ENCODE data around the gene PEX6. TPM values are rescaled to one million over a fixed set of nuclear protein-coding genes. Genes with fewer than 3 reads are reported as not detected.
A peak's percentile ranks its signal among the peaks of the same experiment; 100 is the strongest.

PEX6 gene
- total and polyA plus RNA-seq, 2 experiments from 2014 or later, result 6.5 to 25.1 TPM

DNA sequence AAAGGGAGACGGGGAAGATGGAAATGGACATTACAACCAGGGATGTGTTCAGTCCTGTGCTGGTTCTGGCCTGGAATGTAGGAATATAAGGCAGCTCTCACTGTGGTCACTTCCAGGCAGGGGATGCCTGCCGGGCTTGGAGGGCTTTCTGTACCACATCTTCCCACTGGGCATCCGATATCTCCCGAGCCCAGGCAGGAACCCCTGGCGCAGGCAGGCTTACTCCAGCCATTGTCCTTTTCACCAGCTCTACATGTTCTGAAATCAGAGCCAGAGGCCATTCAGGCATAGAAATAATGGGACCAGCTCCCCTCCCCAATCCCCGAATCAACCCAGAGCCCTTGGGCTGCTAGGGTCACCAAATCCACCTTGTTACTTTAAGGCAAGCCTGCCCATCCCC is 33.4 kb upstream of the PEX6 start:
- Histone ChIP-seq H3F3A (replicated peaks; ENCODE audit: low read depth) (0 out of 2 replicates have a peak, but pooled peaks cover 21% of the 10 kb centered on the region), H3K79me2 (replicated peaks; ENCODE audit: insufficient read depth) (peaks cover 45% of the 10 kb centered on the region), H3K4me3 (peak overlapping the region; percentile 82), H3K4me1 (ENCODE audit: insufficient read depth) (peaks cover 16% of the 10 kb centered on the region), H3K4me2 (peak overlapping the region; percentile 99), H4K20me1 (replicated peaks; ENCODE audit: insufficient read depth) (peaks cover 19% of the 10 kb centered on the region), H3K36me3 (ENCODE audit: insufficient read depth) (peaks cover 12% of the 10 kb centered on the region; the same call in 1 of the 2 replicates), H3K27me3 (ENCODE audit: insufficient read depth) (no peaks in the 10 kb centered on the region), H3K27ac (ENCODE audit: low read depth) (no peak overlapping the region), H2AFZ (no peak overlapping the region), H3K9me2 (ENCODE audit: insufficient read depth) (no peaks in the 10 kb centered on the region)
- Mint-ChIP-seq H3K36me3 (ENCODE audit: low read depth) (peaks cover 67% of the 10 kb centered on the region), H3K27ac (no peak overlapping the region), H3K27me3 (ENCODE audit: insufficient read depth, low read depth, poor library complexity) (peaks cover 22% of the 10 kb centered on the region), H3K4me1 (peaks cover 30% of the 10 kb centered on the region), H3K9me3 (no peaks in the 10 kb centered on the region), H3K4me3 (peak overlapping the region; percentile 92)
- ATAC-seq (no peak), DNase-seq (ENCODE audit: low spot score) (no peak)
- no peak for TF ChIP-seq JUNB (IDR thresholded peaks at IDR 0.05; ENCODE audit: unreplicated experiment)

DNA sequence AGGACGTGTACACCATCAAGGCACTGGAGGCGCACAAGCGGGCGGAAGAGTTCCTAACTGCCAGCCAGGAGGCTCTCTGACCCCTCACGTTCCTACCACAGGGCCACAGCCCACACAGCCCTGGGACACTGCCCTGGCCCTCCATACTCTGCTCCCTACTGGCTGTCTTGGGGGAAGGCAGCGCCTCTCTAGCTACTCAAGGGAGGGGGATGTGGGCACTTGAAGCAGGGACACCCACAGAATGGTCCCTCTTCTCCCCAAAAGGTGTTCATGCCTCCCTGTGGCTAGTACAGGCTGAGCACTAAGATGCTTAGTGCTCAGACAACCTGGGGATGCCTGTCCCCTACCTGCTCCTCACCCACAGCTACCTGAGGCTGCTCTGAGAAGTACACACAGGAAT is 32.2 kb upstream of the PEX6 start:
- Histone ChIP-seq H3K27ac (ENCODE audit: low read depth) (no peak overlapping the region; the same call in 1 of the 2 replicates), H3K27me3 (ENCODE audit: insufficient read depth) (no peaks in the 10 kb centered on the region), H3K4me1 (ENCODE audit: insufficient read depth) (peaks cover 16% of the 10 kb centered on the region), H3K79me2 (replicated peaks; ENCODE audit: insufficient read depth) (peaks cover 37% of the 10 kb centered on the region), H3K4me2 (no peak overlapping the region), H2AFZ (no peak overlapping the region), H3K4me3 (no peak overlapping the region), H3F3A (replicated peaks; ENCODE audit: low read depth) (0 out of 2 replicates have a peak, but pooled peaks cover 21% of the 10 kb centered on the region), H3K36me3 (ENCODE audit: insufficient read depth) (peaks cover 13% of the 10 kb centered on the region; the same call in 1 of the 2 replicates), H4K20me1 (replicated peaks; ENCODE audit: insufficient read depth) (peaks cover 19% of the 10 kb centered on the region), H3K9me2 (ENCODE audit: insufficient read depth) (no peaks in the 10 kb centered on the region)
- peak; percentile 3; the same call in 2 of the 3 replicates for ATAC-seq
- DNase-seq (ENCODE audit: low spot score), result peak; percentile 51
- TF ChIP-seq ZNF114 (CRISPR knock-in tag; IDR thresholded peaks at IDR 0.05), result no peak
- TF ChIP-seq, protein P1, sequence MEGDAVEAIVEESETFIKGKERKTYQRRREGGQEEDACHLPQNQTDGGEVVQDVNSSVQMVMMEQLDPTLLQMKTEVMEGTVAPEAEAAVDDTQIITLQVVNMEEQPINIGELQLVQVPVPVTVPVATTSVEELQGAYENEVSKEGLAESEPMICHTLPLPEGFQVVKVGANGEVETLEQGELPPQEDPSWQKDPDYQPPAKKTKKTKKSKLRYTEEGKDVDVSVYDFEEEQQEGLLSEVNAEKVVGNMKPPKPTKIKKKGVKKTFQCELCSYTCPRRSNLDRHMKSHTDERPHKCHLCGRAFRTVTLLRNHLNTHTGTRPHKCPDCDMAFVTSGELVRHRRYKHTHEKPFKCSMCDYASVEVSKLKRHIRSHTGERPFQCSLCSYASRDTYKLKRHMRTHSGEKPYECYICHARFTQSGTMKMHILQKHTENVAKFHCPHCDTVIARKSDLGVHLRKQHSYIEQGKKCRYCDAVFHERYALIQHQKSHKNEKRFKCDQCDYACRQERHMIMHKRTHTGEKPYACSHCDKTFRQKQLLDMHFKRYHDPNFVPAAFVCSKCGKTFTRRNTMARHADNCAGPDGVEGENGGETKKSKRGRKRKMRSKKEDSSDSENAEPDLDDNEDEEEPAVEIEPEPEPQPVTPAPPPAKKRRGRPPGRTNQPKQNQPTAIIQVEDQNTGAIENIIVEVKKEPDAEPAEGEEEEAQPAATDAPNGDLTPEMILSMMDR (conservative IDR thresholded peaks at IDR 0.05; ENCODE audit: low read depth in 2 of 2), result peak in 1 of 2 experiments; percentile 49; a peak in 2 of 4 replicates
- peaks cover 20% of the 10 kb centered on the region for H3K27me3 Mint-ChIP-seq (ENCODE audit: insufficient read depth, low read depth, poor library complexity)
- H3K9me3 Mint-ChIP-seq, result no peaks in the 10 kb centered on the region
- H3K4me1 Mint-ChIP-seq, result peaks cover 30% of the 10 kb centered on the region
- H3K27ac Mint-ChIP-seq, result no peak overlapping the region
- peaks cover 71% of the 10 kb centered on the region for H3K36me3 Mint-ChIP-seq (ENCODE audit: low read depth)
- 0 out of 3 replicates have a peak overlapping the region, but pooled peaks have one; percentile 15 for H3K4me3 Mint-ChIP-seq

DNA sequence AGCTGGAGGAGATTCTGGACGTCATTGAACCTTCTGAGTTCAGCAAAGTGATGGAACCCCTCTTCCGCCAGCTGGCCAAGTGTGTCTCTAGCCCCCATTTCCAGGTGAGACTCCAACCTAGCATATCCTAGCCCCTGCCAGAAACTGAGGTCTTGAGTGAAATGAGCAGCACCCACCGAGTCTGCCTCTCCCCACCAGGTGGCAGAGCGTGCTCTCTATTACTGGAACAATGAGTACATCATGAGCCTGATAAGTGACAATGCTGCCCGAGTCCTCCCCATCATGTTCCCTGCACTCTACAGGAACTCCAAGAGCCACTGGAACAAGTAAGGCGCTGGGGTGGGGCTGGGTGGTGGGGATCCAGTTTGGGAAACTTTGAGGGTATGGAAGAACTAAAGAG is 30.1 kb upstream of the PEX6 start:
- H3K36me3 ChIP-seq (ENCODE audit: insufficient read depth), result peaks cover 13% of the 10 kb centered on the region; the same call in 1 of the 2 replicates
- peak; percentile 50 for DNase-seq (ENCODE audit: low spot score)
- Mint-ChIP-seq H3K27ac (no peak overlapping the region), H3K4me3 (no peak overlapping the region), H3K9me3 (no peaks in the 10 kb centered on the region), H3K27me3 (ENCODE audit: insufficient read depth, low read depth, poor library complexity) (peaks cover 20% of the 10 kb centered on the region), H3K4me1 (peaks cover 19% of the 10 kb centered on the region), H3K36me3 (ENCODE audit: low read depth) (peaks cover 70% of the 10 kb centered on the region)
- H3K9me2 ChIP-seq (ENCODE audit: insufficient read depth), result no peaks in the 10 kb centered on the region
- no peak overlapping the region for H3K4me2 ChIP-seq
- H4K20me1 ChIP-seq (replicated peaks; ENCODE audit: insufficient read depth), result peaks cover 19% of the 10 kb centered on the region
- peaks cover 18% of the 10 kb centered on the region for H3K79me2 ChIP-seq (replicated peaks; ENCODE audit: insufficient read depth)
- no peak overlapping the region for H2AFZ ChIP-seq
- 0 out of 2 replicates have a peak, but pooled peaks cover 21% of the 10 kb centered on the region for H3F3A ChIP-seq (replicated peaks; ENCODE audit: low read depth)
- no peaks in the 10 kb centered on the region for H3K27me3 ChIP-seq (ENCODE audit: insufficient read depth)
- ATAC-seq, result no peak
- H3K4me1 ChIP-seq (ENCODE audit: insufficient read depth), result peaks cover 7% of the 10 kb centered on the region; the same call in 1 of the 2 replicates
- H3K4me3 ChIP-seq, result no peak overlapping the region
- H3K27ac ChIP-seq (ENCODE audit: low read depth), result no peak overlapping the region
- TF ChIP-seq ZNF331 (CRISPR knock-in tag; IDR thresholded peaks at IDR 0.05; ENCODE audit: low read depth), result no peak
- TF ChIP-seq, protein P2, sequence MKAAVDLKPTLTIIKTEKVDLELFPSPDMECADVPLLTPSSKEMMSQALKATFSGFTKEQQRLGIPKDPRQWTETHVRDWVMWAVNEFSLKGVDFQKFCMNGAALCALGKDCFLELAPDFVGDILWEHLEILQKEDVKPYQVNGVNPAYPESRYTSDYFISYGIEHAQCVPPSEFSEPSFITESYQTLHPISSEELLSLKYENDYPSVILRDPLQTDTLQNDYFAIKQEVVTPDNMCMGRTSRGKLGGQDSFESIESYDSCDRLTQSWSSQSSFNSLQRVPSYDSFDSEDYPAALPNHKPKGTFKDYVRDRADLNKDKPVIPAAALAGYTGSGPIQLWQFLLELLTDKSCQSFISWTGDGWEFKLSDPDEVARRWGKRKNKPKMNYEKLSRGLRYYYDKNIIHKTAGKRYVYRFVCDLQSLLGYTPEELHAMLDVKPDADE (IDR thresholded peaks at IDR 0.05), result no peak
- no peak for TF ChIP-seq POLR2AphosphoS5 (IDR thresholded peaks at IDR 0.05; ENCODE audit: low read depth)
- TF ChIP-seq, protein P1 (conservative IDR thresholded peaks at IDR 0.05; ENCODE audit: low read depth in 2 of 2), result peak; percentile 48 to 64
- no peak for TF ChIP-seq CREB1 (CRISPR knock-in tag; IDR thresholded peaks at IDR 0.05; ENCODE audit: low read depth)
- no peak for TF ChIP-seq NANOG (IDR thresholded peaks at IDR 0.05; ENCODE audit: borderline replicate concordance)

Data from GM23338 (cell line).